ENCODE measurements around the gene ABLIM2.
"Not testable (repeated sequence)": the region's sequence is repeated elsewhere in the genome, so short reads cannot be mapped to it uniquely, and the experiment has no call there.

ABLIM2 gene

GRCh38 chr4:8141935-8142334 is 16.7 kb downstream of the ABLIM2 start:
- DNase-seq (ENCODE audit: extremely low read depth, low read depth) = no peak
- TF ChIP-seq, protein P1, sequence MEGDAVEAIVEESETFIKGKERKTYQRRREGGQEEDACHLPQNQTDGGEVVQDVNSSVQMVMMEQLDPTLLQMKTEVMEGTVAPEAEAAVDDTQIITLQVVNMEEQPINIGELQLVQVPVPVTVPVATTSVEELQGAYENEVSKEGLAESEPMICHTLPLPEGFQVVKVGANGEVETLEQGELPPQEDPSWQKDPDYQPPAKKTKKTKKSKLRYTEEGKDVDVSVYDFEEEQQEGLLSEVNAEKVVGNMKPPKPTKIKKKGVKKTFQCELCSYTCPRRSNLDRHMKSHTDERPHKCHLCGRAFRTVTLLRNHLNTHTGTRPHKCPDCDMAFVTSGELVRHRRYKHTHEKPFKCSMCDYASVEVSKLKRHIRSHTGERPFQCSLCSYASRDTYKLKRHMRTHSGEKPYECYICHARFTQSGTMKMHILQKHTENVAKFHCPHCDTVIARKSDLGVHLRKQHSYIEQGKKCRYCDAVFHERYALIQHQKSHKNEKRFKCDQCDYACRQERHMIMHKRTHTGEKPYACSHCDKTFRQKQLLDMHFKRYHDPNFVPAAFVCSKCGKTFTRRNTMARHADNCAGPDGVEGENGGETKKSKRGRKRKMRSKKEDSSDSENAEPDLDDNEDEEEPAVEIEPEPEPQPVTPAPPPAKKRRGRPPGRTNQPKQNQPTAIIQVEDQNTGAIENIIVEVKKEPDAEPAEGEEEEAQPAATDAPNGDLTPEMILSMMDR (IDR thresholded peaks at IDR 0.05; ENCODE audit: low read depth, low read length) = no peak

DNA sequence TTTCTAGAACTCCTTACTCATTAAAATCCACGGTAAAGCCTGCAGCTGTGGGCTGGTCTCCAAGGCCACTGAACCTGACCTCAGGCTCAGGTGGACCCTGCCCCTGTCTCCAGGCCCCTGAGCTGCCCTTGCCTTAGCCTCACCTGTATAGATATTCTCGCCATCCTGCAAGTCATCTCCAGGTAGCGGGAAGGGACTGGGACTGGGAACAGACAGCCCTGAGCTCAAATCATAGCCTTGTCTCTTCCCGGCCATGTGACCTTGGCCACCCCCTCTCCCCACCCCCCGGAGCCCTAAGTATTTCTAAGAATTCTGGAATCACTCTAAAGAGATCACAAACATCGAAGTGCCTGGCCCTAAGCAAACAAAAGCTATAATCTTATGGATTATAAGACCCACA is 17.7 kb downstream of the ABLIM2 start:
- TF ChIP-seq, protein P1 (IDR thresholded peaks at IDR 0.05; ENCODE audit: low read depth, low read length) = no peak
- no peak for DNase-seq (ENCODE audit: extremely low read depth, low read depth)

- DNase-seq (ENCODE audit: extremely low read depth, low read depth) = not testable (repeated sequence)
Measured at GRCh38 chr4:8139726-8140125, 18.9 kb downstream of the ABLIM2 start.

- no peak for DNase-seq (ENCODE audit: extremely low read depth, low read depth)
- TF ChIP-seq, protein P1 (IDR thresholded peaks at IDR 0.05; ENCODE audit: low read depth, low read length) = no peak
Measured at GRCh38 chr4:8136972-8137710, 21.5 kb downstream of the ABLIM2 start.

- DNase-seq (ENCODE audit: extremely low read depth, low read depth) = no peak
- TF ChIP-seq, protein P1 (IDR thresholded peaks at IDR 0.05; ENCODE audit: low read depth, low read length) = no peak
Measured at GRCh38 chr4:8136529-8136928, 22.1 kb downstream of the ABLIM2 start.

GRCh38 chr4:8135666-8136065 is 22.9 kb downstream of the ABLIM2 start:
- TF ChIP-seq, protein P1 (IDR thresholded peaks at IDR 0.05; ENCODE audit: low read depth, low read length) = no peak
- no peak for DNase-seq (ENCODE audit: extremely low read depth, low read depth)

DNA sequence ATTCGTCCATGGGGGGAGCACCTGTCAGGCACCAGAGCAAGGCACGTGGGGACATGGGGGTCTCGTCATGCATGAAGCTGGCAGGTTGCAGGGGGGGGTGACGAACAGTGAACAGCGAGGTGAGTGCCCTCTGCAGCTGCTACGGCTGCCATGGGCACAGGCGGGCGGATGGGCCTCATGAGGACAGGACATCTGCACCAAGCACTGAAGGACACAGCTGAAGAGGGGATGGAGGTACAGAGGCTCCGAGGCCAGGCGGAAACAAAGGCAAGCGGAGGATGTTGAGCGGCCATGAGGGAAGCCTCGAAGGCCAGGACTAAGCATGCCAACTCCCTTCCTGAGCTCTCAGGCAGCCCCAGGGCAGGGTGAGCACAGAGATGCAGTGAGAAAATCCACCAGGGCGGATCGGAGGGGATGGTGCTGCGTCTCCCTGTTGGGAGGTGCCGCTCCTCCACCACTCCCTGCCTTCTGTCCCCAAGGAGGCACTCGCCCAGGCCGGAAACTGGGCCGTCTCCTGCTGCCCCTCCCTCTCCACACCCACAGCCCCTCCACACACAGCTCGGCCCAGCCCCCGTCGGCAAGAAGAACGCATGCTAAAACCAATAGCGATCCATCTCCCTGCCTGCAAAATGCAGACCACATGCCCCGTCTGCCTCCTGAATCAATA is 24.6 kb downstream of the ABLIM2 start:
- TF ChIP-seq, protein P1 (IDR thresholded peaks at IDR 0.05; ENCODE audit: low read depth, low read length) = no peak
- DNase-seq (ENCODE audit: extremely low read depth, low read depth) = no peak

Measured in AG09319 (cell line).